LNCAP (cell line): ENCODE measurements around the gene TLE6.

ENCODE experiments used
- TF ChIP-seq, protein P1 (sequence below): fragments of 450-650 bp; IDR thresholded peaks from 2 replicates; pipeline ENCODE4 v1.5.1; 2017; ENCODE audit warnings: mild to moderate bottlenecking

The TLE6 gene

DNA sequence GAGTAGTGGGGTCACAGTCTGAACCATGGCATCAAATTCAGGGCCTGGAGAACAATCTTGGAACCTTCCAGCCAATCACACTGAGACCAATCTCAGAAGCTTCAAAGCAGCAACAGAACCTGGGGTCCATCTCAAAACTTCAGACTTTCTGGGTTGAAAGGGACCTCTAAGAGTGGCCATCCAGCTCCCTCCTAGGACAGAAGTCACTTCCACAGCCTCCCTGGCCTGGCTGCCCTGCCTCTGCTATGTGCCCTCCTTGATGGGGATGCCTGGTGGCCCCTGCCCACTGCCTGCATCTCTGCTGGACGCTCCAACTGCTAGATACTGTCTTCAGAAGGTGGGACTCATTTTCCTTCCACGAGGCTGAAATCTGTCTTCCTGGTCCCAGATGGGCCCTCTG, 49.9 kb downstream of the TLE6 start:
- TF ChIP-seq, protein P1, sequence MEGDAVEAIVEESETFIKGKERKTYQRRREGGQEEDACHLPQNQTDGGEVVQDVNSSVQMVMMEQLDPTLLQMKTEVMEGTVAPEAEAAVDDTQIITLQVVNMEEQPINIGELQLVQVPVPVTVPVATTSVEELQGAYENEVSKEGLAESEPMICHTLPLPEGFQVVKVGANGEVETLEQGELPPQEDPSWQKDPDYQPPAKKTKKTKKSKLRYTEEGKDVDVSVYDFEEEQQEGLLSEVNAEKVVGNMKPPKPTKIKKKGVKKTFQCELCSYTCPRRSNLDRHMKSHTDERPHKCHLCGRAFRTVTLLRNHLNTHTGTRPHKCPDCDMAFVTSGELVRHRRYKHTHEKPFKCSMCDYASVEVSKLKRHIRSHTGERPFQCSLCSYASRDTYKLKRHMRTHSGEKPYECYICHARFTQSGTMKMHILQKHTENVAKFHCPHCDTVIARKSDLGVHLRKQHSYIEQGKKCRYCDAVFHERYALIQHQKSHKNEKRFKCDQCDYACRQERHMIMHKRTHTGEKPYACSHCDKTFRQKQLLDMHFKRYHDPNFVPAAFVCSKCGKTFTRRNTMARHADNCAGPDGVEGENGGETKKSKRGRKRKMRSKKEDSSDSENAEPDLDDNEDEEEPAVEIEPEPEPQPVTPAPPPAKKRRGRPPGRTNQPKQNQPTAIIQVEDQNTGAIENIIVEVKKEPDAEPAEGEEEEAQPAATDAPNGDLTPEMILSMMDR = no peak

DNA sequence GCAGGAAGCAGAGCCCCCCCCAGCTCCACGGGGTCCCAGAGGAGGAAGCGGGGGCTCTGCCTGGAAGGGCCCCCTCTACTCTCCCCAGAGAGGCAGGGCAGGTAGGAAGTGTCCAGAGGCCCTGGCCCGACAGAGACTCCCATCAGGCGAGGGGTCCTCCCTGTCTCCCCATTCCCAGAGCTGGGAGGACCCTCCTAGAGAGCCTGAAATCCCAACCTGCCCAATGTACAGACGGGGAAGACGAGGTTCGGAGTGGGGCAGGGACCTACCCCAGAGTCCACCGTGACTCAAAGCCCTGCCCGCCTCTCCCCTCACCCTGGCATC, 50.6 kb downstream of the TLE6 start:
- TF ChIP-seq, protein P1 = no peak

DNA sequence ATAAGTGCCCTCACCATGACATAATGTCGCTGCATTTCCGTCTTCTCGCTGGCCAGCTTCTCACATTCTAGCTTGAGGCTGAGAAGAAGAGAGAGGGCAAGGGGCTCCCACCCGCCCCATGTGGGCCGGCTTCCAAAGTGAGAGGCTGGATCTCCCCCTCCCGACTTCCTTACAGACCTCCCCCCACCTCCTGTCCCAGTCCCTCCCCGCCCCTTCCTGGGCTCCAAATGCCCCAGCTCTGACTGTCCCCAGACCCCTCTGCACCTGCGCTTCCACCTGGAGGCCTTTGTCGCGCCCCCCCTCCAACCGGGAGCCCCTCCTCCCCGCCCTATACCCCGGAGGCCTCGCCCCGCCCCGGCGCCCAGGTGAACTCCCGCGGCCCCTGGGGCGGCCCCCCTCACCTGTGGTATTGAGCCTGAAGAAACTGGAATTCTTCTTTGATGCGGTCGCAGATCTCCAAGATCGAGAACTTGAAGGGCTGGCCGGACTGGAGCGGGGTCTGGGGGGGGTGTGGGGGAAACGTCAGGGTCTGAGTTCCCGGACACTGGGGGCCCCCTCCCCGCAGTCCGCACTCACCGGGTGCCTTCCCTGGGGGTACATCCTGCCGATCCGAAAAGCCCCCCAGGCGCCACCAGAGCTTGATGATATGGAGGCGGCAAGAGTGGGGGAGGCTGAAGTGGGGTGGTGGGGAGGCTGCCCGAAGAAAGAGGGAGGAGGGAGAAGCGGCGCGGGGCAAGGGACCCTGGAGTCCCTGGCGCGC, 51.1 kb downstream of the TLE6 start:
- TF ChIP-seq, protein P1 = no peak

DNA sequence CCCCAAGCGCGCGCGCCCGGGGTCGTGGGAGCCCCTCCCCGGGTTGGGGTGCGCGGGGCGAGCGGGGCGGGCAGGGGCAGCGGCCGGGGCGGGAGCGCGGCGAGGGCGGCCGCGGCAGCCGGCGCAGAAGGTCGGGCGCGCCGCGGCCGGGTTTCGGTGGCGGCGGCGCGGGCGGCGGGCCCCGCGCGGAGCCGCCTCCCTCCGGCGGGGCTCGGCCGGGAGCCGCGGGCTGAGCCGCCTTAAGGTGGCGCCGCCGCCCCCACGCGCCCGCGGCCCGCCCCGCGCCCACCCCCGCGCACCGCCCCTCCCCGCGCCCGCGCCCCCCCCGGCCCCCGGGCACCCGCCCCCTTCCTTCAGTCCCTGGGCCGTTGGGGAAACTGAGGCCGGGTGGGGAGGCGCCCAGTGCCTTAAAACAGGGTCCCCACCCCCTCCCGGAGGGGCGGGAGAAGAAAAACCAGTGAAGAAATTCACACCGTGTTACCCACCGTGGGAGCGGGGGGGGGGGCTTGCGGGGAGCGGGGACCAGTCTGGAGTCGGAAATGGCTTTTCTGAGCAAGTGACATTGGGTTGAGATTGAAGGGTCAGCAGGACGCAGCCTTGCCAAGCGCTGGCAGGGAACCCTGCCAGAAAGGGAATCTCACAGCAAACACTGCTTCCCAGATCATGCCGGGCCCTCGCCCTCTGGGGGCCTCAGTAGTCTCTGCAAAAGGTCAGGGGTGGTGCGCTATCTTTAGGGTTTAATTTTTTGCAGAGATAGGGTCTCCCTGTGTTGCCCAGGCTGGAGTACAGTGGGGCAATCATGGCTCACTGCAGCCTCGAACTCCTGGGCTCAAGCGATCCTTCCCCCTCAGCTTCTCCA, 51.9 kb downstream of the TLE6 start, which contains the start of gene TLE2:
TSS of gene TLE2 (minus strand) at position 216 of the 859 bp plus-strand sequence. CDS start 376 bp downstream, outside the sequence.
- TF ChIP-seq, protein P1 = no peak

DNA sequence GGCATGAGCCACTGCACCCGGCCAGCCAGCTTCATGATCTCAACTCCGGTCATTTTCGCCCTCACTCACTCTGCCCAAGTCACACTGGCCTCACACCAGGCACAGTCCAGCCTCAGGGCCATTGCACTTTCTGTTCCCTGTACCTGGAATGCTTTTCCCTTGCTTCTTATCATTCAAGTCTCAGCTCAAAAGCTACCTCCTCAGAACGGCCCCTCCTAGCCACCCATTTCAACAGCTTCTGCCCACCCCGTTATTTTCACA, 54.2 kb downstream of the TLE6 start:
- TF ChIP-seq, protein P1 = no peak

DNA sequence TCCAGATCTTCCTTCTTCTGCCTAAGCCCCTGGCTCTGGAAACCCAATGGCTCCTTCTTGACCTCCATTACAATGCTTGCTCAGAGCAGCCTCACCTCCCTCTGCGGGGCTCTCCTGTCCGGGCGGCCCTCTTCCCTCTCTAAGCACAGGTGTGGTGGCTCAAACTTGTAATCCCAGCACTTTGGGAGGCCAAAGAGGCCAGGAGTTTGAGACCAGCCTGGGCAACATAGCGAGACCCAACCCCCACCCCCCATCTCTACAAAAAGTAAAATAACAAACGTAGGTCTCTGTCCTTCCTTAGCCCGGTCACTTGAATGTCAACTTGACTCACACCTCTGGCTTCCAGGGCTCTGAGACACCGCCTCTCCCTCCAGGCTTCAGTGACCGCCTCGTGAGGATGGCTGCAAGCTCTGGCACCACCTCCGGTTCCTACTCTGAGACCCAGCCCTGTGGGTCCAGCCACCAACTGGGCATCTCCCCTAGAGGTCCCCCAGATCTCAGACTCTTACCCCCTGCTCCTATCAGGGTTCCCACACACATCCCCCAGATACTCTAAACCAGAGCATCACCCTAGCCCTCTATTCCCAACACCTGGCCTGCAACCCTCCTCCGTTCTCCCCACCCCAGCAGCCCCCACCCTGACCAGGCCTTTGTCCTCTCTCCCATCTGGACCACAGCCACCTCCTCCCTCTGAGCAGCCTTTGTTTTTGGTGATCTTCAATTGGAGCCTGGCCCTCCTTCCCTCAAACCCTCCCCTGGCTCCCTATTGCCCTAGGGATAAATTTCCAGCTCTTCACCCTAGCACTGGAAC, 56.4 kb downstream of the TLE6 start:
- TF ChIP-seq, protein P1 = no peak

DNA sequence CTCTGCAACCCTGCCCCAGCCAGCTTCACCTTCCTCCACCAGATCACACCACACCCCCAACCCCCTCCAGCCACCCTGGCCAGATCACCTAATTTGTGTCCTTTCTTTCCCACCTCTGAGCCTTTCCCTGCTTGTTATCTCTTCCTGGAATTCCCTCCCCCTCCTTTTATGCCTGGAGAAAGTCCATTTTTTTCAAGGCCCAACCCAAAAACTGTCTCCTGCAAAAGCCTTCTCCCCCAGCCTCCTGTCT, 57.0 kb downstream of the TLE6 start:
- TF ChIP-seq, protein P1 = no peak
